Activated T-helper 1 cell treated with Interleukin-2 at 50 U/mL for 16 hours (primary cell): Measurements from ENCODE around the gene LTA.
"Not testable (repeated sequence)": the region's sequence is repeated elsewhere in the genome, so short reads cannot be mapped to it uniquely, and the experiment has no call there.

Experiments used
- DNase-seq: peaks from one replicate; pipeline ENCODE4 v3.0.0-alpha.2; 2020; ENCODE audit warnings: low read depth

The LTA gene

GRCh38 chr6:31586599-31587281 is 14.7 kb downstream of the LTA start:
- DNase-seq, result no peak

- DNase-seq, result no peak
These were observed 16.0 kb downstream of the LTA start for GRCh38 chr6:31587791-31588777.

- DNase-seq, result no peak
These were observed 17.0 kb downstream of the LTA start for GRCh38 chr6:31588871-31589650.

GRCh38 chr6:31590691-31591090 is 18.6 kb downstream of the LTA start:
- not testable (repeated sequence) for DNase-seq

- no peak for DNase-seq
These were observed 20.3 kb downstream of the LTA start for GRCh38 chr6:31592396-31592771.

- DNase-seq, result no peak
These were observed 24.9 kb downstream of the LTA start for GRCh38 chr6:31597006-31597405.

- DNase-seq, result no peak
These were observed 35.2 kb downstream of the LTA start for GRCh38 chr6:31607317-31607716.

GRCh38 chr6:31609519-31610406 is 37.7 kb downstream of the LTA start:
- no peak for DNase-seq

GRCh38 chr6:31610968-31611367 is 38.9 kb downstream of the LTA start:
- DNase-seq, result no peak

GRCh38 chr6:31614075-31614619 is 42.1 kb downstream of the LTA start:
- DNase-seq, result no peak

GRCh38 chr6:31614684-31615578 is 42.8 kb downstream of the LTA start, which contains the start of gene AIF1:
TSS of gene AIF1 (plus strand) at chr6:31615234. CDS start at chr6:31615330, 96 bp downstream.
- DNase-seq, result no peak

- DNase-seq, result no peak
These were observed 43.7 kb downstream of the LTA start for GRCh38 chr6:31615748-31616147.

GRCh38 chr6:31617010-31617409 is 44.9 kb downstream of the LTA start:
- DNase-seq, result no peak

GRCh38 chr6:31619805-31620585 is 47.9 kb downstream of the LTA start:
- peak; percentile 96 for DNase-seq

- no peak for DNase-seq
These were observed 48.7 kb downstream of the LTA start, which contains the start of gene PRRC2A for GRCh38 chr6:31620586-31621319. TSS of gene PRRC2A (plus strand) at chr6:31620715. CDS start at chr6:31622790, 2,075 bp downstream.

- DNase-seq, result no peak
These were observed 49.3 kb downstream of the LTA start for GRCh38 chr6:31621320-31621939.

- DNase-seq, result no peak
These were observed 49.9 kb downstream of the LTA start for GRCh38 chr6:31621991-31622390.

- DNase-seq, result no peak
These were observed 50.6 kb downstream of the LTA start for GRCh38 chr6:31622684-31623091.
